Epithelial cell of proximal tubule (primary cell): ENCODE data around the gene CHD2. TPM values are rescaled to one million over a fixed set of nuclear protein-coding genes. Genes with fewer than 3 reads are reported as not detected.

Experiments used
- DNase-seq: peaks from one replicate; pipeline ENCODE4 v3.0.0-alpha.2; 2011; ENCODE audit warnings: low read depth
- H3K4me3 ChIP-seq: 2 replicates; pipeline ENCODE4 v1.5.1; 2011; ENCODE audit warnings: low read depth, mild to moderate bottlenecking, low read length
- total RNA-seq: library from RNA; depleted of rRNA; stranded (reverse); fragments of >200 nt; gene quantifications from 2 replicates; pipeline ENCODE4 v1.2.3, GENCODE V29; 2015
- TF ChIP-seq, protein P1 (sequence below): conservative IDR thresholded peaks from 2 replicates; pipeline ENCODE4 v1.5.1; 2012; ENCODE audit warnings: low read depth, mild to moderate bottlenecking, low read length

CHD2 gene
- total RNA-seq, 1 donor from 2014 or later, result 26.5 TPM

- TF ChIP-seq, protein P1, sequence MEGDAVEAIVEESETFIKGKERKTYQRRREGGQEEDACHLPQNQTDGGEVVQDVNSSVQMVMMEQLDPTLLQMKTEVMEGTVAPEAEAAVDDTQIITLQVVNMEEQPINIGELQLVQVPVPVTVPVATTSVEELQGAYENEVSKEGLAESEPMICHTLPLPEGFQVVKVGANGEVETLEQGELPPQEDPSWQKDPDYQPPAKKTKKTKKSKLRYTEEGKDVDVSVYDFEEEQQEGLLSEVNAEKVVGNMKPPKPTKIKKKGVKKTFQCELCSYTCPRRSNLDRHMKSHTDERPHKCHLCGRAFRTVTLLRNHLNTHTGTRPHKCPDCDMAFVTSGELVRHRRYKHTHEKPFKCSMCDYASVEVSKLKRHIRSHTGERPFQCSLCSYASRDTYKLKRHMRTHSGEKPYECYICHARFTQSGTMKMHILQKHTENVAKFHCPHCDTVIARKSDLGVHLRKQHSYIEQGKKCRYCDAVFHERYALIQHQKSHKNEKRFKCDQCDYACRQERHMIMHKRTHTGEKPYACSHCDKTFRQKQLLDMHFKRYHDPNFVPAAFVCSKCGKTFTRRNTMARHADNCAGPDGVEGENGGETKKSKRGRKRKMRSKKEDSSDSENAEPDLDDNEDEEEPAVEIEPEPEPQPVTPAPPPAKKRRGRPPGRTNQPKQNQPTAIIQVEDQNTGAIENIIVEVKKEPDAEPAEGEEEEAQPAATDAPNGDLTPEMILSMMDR, result no peak
- H3K4me3 ChIP-seq, result peak overlapping the region; percentile 43
- DNase-seq, result peak; percentile 98
These were observed 18.1 kb upstream of the CHD2 start for GRCh38 chr15:92881802-92882696.

GRCh38 chr15:92882697-92883162 lies 17.4 kb upstream of the CHD2 start:
- no peak for DNase-seq
- H3K4me3 ChIP-seq, result peak overlapping the region; percentile 66
- TF ChIP-seq, protein P1, result no peak

- TF ChIP-seq, protein P1, result no peak
- H3K4me3 ChIP-seq, result peak overlapping the region; percentile 66
- DNase-seq, result no peak
These were observed 16.8 kb upstream of the CHD2 start for GRCh38 chr15:92883163-92883875.

DNA sequence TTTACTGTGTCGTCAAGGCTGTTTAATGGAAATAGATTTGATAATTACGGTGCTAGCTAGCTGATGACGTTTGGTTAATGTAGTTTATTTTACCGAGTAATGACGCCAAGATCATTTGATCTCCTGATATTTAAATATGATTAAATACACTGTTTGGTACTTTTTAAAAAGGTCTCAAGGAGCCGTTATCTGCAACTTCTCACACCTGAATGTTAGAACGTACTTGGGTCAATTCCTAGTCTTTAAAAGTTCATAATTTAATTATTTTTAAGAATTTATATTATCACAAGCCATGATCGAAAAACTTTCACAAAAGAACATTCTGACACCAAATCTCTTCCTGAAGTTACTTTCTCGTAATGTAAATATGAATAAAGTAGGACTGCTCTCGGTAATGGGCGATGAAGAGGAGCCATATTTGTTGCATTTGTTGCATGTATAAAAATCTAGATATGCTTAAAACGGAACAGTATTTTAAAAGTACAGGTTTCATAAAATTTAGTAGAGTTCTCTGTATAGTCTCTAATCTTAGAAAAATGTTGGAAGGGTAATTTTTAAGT lies 16.2 kb upstream of the CHD2 start:
- TF ChIP-seq, protein P1, result no peak
- H3K4me3 ChIP-seq, result peak overlapping the region; percentile 66
- DNase-seq, result no peak

DNA sequence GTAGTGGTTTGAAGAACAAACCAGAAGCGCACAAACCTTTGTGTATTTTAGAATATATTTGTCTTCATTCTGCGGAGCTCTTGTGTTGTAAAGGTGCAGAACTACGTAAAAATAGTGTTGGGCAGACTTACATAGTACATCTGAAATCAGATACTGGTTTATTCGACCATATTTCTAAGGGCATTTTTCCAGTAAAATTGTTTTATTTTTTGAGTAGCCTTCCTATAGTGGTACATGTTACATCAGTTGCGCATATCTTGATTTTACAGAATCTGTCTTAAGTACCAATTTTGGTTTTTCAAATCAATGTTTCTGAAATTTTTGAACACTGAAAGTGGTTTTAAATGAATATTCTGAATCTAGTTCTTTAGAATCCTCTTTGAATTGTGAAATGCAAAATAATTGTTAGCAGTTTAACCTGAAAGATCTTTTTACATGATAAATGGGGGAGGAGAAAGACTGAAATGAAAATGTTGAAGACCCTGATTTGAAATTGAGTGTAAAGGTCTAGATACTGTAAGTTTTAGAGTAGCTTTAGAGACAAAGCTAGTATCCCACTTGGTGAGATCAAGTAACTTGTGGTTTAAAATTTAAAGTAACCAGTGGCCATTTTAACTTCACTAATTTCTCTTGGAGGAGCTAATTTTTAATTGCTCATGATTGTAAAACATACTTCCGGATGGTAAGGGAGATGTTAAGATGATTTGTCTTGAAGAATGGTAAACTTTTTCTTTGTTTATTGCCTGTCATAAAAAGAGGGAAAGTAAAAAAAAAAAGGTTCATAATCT lies 15.5 kb upstream of the CHD2 start:
- DNase-seq, result no peak
- TF ChIP-seq, protein P1, result no peak
- H3K4me3 ChIP-seq, result peak overlapping the region; percentile 66
